ENCODE measurements around the gene SEC24B.
"Not testable (repeated sequence)": the region's sequence is repeated elsewhere in the genome, so short reads cannot be mapped to it uniquely, and the experiment has no call there.

Gene SEC24B

GRCh38 chr4:109436504-109436903, 2.9 kb downstream of the SEC24B start:
- TF ChIP-seq CTCF (IDR thresholded peaks at IDR 0.05; ENCODE audit: extremely low read depth, insufficient read depth, missing control alignments): no peak
- in situ Hi-C loops (cut with MboI; ENCODE audit: low pct_unique_long_range_greater_than_20kb, low sequenced_read_pairs, unreplicated experiment): loop anchor here (25.0 kb wide), 3 partner anchors 101 to 1076 kb away; no protein-coding TSS in a partner anchor
- DNase-seq (ENCODE audit: low spot score): no peak

GRCh38 chr4:109440948-109441347, 7.3 kb downstream of the SEC24B start:
- no peak for DNase-seq (ENCODE audit: low spot score)
- in situ Hi-C loops (cut with MboI; ENCODE audit: low pct_unique_long_range_greater_than_20kb, low sequenced_read_pairs, unreplicated experiment): loop anchor here (25.0 kb wide), 3 partner anchors 96 to 1071 kb away; no protein-coding TSS in a partner anchor
- TF ChIP-seq CTCF (IDR thresholded peaks at IDR 0.05; ENCODE audit: extremely low read depth, insufficient read depth, missing control alignments): no peak

GRCh38 chr4:109441862-109442458, 8.3 kb downstream of the SEC24B start:
- no peak for TF ChIP-seq CTCF (IDR thresholded peaks at IDR 0.05; ENCODE audit: extremely low read depth, insufficient read depth, missing control alignments)
- in situ Hi-C loops (cut with MboI; ENCODE audit: low pct_unique_long_range_greater_than_20kb, low sequenced_read_pairs, unreplicated experiment): loop anchor here (25.0 kb wide), 3 partner anchors 95 to 1070 kb away; no protein-coding TSS in a partner anchor
- DNase-seq (ENCODE audit: low spot score): no peak

- TF ChIP-seq CTCF (IDR thresholded peaks at IDR 0.05; ENCODE audit: extremely low read depth, insufficient read depth, missing control alignments): no peak
- DNase-seq (ENCODE audit: low spot score): no peak
- in situ Hi-C loops (cut with MboI; ENCODE audit: low pct_unique_long_range_greater_than_20kb, low sequenced_read_pairs, unreplicated experiment): loop anchor here (25.0 kb wide), 3 partner anchors 93 to 1068 kb away; no protein-coding TSS in a partner anchor
Observed at GRCh38 chr4:109444182-109444844, 10.7 kb downstream of the SEC24B start.

GRCh38 chr4:109447278-109447677, 13.7 kb downstream of the SEC24B start:
- in situ Hi-C loops (cut with MboI; ENCODE audit: low pct_unique_long_range_greater_than_20kb, low sequenced_read_pairs, unreplicated experiment): loop anchor here (25.0 kb wide), 3 partner anchors 90 to 1065 kb away; no protein-coding TSS in a partner anchor
- no peak for TF ChIP-seq CTCF (IDR thresholded peaks at IDR 0.05; ENCODE audit: extremely low read depth, insufficient read depth, missing control alignments)
- DNase-seq (ENCODE audit: low spot score): no peak

GRCh38 chr4:109451544-109452273, 18.1 kb downstream of the SEC24B start:
- in situ Hi-C loops (cut with MboI; ENCODE audit: low pct_unique_long_range_greater_than_20kb, low sequenced_read_pairs, unreplicated experiment): no loop called here
- TF ChIP-seq CTCF (IDR thresholded peaks at IDR 0.05; ENCODE audit: extremely low read depth, insufficient read depth, missing control alignments): no peak
- DNase-seq (ENCODE audit: low spot score): no peak

- DNase-seq (ENCODE audit: low spot score); in situ Hi-C loops (cut with MboI; ENCODE audit: low pct_unique_long_range_greater_than_20kb, low sequenced_read_pairs, unreplicated experiment): not testable (repeated sequence)
Observed at GRCh38 chr4:109453110-109453509, 19.5 kb downstream of the SEC24B start.

Measured in GM13977 (cell line).